Heart left ventricle (tissue), 16 donors: ENCODE data around the gene IL17RA. TPM values are rescaled to one million over a fixed set of nuclear protein-coding genes. Genes with fewer than 3 reads are reported as not detected.

Source experiments
- ATAC-seq, 4 donors: fragments of 200-7000 bp; cut with Tn5 transposase; one replicate each; pipeline ENCODE4 v1.9.1; 2020 to 2022; ENCODE audit warnings: moderate library complexity in 4 of 4, mild to moderate bottlenecking in 3 of 4, moderate number of reproducible peaks in 1 of 4
- DNase-seq, 5 donors: peaks; one replicate each; pipeline ENCODE4 v3.0.0-alpha.2; 2020
- H3K27ac ChIP-seq, 12 donors: fragments of 200-600 bp; sonication (generic) in 4 of 12; one replicate each; pipeline versions ENCODE4 v1.5.0 to v1.8.0; 2016 to 2022; ENCODE audit warnings: mild to moderate bottlenecking in 2 of 12
- H3K27me3 ChIP-seq, 9 donors: fragments of 200-600 bp; sonication (generic) in 2 of 9; one replicate each; pipeline versions ENCODE4 v1.5.1 to v1.8.0; 2016 to 2022; ENCODE audit warnings: mild to moderate bottlenecking in 3 of 9
- H3K36me3 ChIP-seq, 9 donors: fragments of 200-600 bp; sonication (generic) in 2 of 9; one replicate each; pipeline versions ENCODE4 v1.5.0 to v1.8.0; 2018 to 2022; ENCODE audit warnings: mild to moderate bottlenecking in 2 of 9
- H3K4me1 ChIP-seq, 12 donors: fragments of 200-600 bp; sonication (generic) in 4 of 12; one replicate each; pipeline versions ENCODE4 v1.5.0 to v1.8.0; 2016 to 2022; ENCODE audit warnings: mild to moderate bottlenecking in 3 of 12
- H3K4me3 ChIP-seq, 12 donors: fragments of 200-600 bp; sonication (generic) in 4 of 12; one replicate each; pipeline versions ENCODE4 v1.5.0 to v1.8.0; 2017 to 2022; ENCODE audit warnings: mild to moderate bottlenecking in 9 of 12, moderate library complexity in 4 of 12
- H3K9me3 ChIP-seq, 12 donors: fragments of 200-600 bp; sonication (generic) in 4 of 12; one replicate each; pipeline versions ENCODE4 v1.5.0 to v1.8.0; 2016 to 2022; ENCODE audit warnings: mild to moderate bottlenecking in 1 of 12
- POLR2A ChIP-seq, 2 donors: fragments of 450-650 bp; IDR thresholded peaks; one replicate each; pipeline ENCODE4 v1.6.1; 2017; ENCODE audit warnings: antibody characterized with exemption in 2 of 2, mild to moderate bottlenecking in 2 of 2, moderate library complexity in 2 of 2
- WGBS, 4 donors: extraction: QIAGEN DNeasy Blood & Tissue Kit in 2 of 4; methylation state at CpG; one replicate each; pipeline versions ENCODE4 v1.1.5 to v1.1.7; 2013 to 2018; 5-methylcytosine and 5-hydroxymethylcytosine counted together
- intact Hi-C, 10 donors: fragments of 100-400 bp; cut with DNase I; formaldehyde crosslinking; loops; one replicate each; pipeline versions ENCODE4 v1.11.1 to v1.14.2; 2022
- polyA plus RNA-seq, 2 donors: library from polyadenylated mRNA; stranded (reverse); fragments of 200-250 nt; gene quantifications; one replicate each; pipeline ENCODE4 v1.2.3, GENCODE V29; 2013
- total RNA-seq, 9 donors: library from RNA; depleted of rRNA in 2 of 9; stranded (reverse); fragments of >200 nt in 2 of 9; fragmentation: NEBNext Ultra II Directional in 3 of 9; extraction: Animal tissue kit (Norgen Biotek cat#: 25700) in 3 of 9; gene quantifications; one replicate each; pipeline versions ENCODE4 v1.1.0 to v1.2.4, GENCODE V29; 2016 to 2023
- TF ChIP-seq, protein P1 (sequence below), 12 donors: fragments of 200-600 bp; sonication (generic) in 4 of 12; IDR thresholded peaks; one replicate each; pipeline versions ENCODE4 v1.5.0 to v1.8.0; 2018 to 2022; ENCODE audit warnings: antibody characterized with exemption in 12 of 12, mild to moderate bottlenecking in 5 of 12
- donor health status: ischemic (EF 13 %, LVEDD 7.1; RV severe dilation, severe dysfunction).
- donor health status: healthy with polysubstance abuse.
- donor health status: DM: no; HTN: yes; CAD: no.
- donor health status: DM: no; HTN: no; CAD: no.
- donor health status: ischemic (EF 25% LVEDD 6.9; RV normal size, moderate dysfunction).
- donor health status: ischemic (EF 25% LVEDD 5.7; RV mildly dilated, moderate dysfunction).
- donor health status: healthy.
- donor health status: DM: yes; HTN: yes; CAD: no.
- donor health status: ischemic (EF 35%, LVEDD 5.7; RV mildly dilated, moderate dysfunction).
- donor health status: nonischemic (EF 11% LVEDD 7.7; RV severe dilation, severe dysfunction).
- donor health status: DM: yes; HTN: yes; CAD: no.
- donor health status: PGD.
- donor health status: ischemic (EF 29% LVEDD 5.4; RV normal size, mild dysfunction).
- donor health status: nonischemic (EF 23%, LVEDD 6.1; RV moderate dilation, normal function).

IL17RA gene
- total and polyA plus RNA-seq, 11 donors, result 3.1 to 23.1 (median 8.8) TPM

DNA sequence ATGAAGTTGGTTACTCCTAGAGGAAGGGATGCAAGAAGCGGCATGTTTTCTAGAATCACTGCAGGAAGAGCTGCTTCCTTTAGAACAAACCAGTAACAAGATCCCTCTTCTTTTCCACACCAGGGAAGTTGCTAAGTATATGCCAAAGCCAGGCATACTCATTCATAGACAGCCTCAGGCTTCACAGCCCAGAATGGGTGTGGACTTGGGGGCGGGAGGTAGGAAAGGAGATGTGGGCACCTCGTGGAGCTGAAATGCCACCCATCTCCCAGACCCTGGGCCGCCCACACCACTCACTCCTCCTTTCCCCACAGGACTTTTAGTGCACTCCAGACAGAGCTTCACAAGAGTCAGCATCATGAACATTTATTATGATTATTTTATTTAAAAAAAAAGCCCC is 52.4 kb downstream of the IL17RA start:
- TF ChIP-seq POLR2A (IDR thresholded peaks at IDR 0.05), result no peak
- TF ChIP-seq, protein P1, sequence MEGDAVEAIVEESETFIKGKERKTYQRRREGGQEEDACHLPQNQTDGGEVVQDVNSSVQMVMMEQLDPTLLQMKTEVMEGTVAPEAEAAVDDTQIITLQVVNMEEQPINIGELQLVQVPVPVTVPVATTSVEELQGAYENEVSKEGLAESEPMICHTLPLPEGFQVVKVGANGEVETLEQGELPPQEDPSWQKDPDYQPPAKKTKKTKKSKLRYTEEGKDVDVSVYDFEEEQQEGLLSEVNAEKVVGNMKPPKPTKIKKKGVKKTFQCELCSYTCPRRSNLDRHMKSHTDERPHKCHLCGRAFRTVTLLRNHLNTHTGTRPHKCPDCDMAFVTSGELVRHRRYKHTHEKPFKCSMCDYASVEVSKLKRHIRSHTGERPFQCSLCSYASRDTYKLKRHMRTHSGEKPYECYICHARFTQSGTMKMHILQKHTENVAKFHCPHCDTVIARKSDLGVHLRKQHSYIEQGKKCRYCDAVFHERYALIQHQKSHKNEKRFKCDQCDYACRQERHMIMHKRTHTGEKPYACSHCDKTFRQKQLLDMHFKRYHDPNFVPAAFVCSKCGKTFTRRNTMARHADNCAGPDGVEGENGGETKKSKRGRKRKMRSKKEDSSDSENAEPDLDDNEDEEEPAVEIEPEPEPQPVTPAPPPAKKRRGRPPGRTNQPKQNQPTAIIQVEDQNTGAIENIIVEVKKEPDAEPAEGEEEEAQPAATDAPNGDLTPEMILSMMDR (IDR thresholded peaks at IDR 0.05), result no peak
- intact Hi-C loops, result no loop called here
- 79 to 83% (median 81%) methylated on average over 4 of the region's 4 CpGs for WGBS, 4 donors
- H3K27me3 ChIP-seq, result no peaks in the 10 kb centered on the region
- no peak overlapping the region for H3K4me3 ChIP-seq
- H3K27ac ChIP-seq, result no peak overlapping the region
- H3K9me3 ChIP-seq, result no peaks in the 10 kb centered on the region
- H3K36me3 ChIP-seq, result peaks cover 0 to 54% (median 32%) of the 10 kb centered on the region in 9 donors
- ATAC-seq (no peak), DNase-seq (no peak)
- H3K4me1 ChIP-seq, result peaks cover 0 to 29% (median 13%) of the 10 kb centered on the region in 12 donors

DNA sequence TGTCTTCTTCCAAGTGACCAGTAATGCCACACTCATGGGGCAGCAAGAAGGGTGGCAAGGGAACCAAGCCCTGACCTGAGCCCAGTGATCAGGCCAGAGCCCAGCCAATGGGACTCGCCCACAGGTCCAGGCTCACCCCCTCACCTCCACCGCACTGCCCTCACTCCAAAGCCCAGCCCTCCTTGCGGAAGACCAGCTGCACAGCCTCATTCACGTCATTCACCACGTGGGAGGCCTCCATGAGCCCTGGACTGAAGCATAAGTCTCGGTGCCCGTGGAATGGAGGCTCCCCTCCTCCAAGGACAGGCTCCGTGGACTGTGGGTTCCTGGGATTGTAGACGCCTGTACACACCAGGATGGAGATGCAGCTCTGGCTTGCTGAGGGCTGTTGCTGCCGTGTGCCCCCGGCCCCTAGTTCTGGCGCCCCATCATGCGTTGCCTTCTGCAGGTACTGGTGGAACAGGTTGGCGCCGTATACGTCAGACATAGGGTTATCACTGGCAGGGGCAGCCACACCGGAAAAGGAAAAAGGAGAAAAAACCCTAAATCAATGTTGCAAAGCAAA is 53.1 kb downstream of the IL17RA start:
- TF ChIP-seq, protein P1 (IDR thresholded peaks at IDR 0.05), result no peak
- TF ChIP-seq POLR2A (IDR thresholded peaks at IDR 0.05), result no peak
- intact Hi-C loops, result no loop called here
- ATAC-seq (no peak), DNase-seq (no peak)
- 81 to 92% (median 90%) methylated on average over 17 of the region's 17 CpGs for WGBS, 4 donors
- peak overlapping the region in 1 of 12 donors; percentile 61 for H3K27ac ChIP-seq
- H3K4me1 ChIP-seq, result peaks cover 0 to 23% (median 13%) of the 10 kb centered on the region in 12 donors
- H3K27me3 ChIP-seq, result no peaks in the 10 kb centered on the region
- H3K9me3 ChIP-seq, result no peaks in the 10 kb centered on the region
- peaks cover 0 to 62% (median 36%) of the 10 kb centered on the region in 9 donors for H3K36me3 ChIP-seq
- no peak overlapping the region for H3K4me3 ChIP-seq

DNA sequence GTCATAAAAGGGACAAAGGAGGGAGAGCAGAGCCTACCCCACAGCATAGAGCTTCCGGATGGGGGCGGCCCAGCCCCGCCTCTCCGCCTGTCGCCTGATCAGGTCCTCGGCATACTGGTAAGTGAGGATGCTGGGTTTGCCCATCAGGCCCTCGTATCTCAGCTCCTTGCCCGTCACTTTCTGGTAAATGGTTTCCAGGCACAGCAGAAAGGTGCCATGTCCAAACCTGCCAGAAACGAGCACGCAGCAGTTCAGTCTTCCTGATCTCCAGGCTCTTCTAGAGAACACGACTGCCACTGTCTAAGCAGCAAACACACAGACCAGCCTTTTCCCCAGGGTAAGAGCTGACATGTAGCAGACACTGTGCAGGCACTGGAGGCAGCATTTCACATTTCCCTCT is 53.7 kb downstream of the IL17RA start:
- Histone ChIP-seq H3K27me3 (no peaks in the 10 kb centered on the region), H3K4me3 (no peak overlapping the region), H3K9me3 (no peaks in the 10 kb centered on the region), H3K27ac (peak overlapping the region in 3 of 12 donors; percentile 7 to 72 (median 61)), H3K4me1 (peaks cover 0 to 23% (median 13%) of the 10 kb centered on the region in 12 donors), H3K36me3 (peaks cover 0 to 67% (median 41%) of the 10 kb centered on the region in 9 donors)
- no peak for DNase-seq
- WGBS, 4 donors, result 74 to 86% (median 77%) methylated on average over 11 of the region's 11 CpGs
- TF ChIP-seq POLR2A (IDR thresholded peaks at IDR 0.05), result no peak
- TF ChIP-seq, protein P1 (IDR thresholded peaks at IDR 0.05), result no peak
- ATAC-seq, result peak in 1 of 4 donors; percentile 8
- intact Hi-C loops, result no loop called here

DNA sequence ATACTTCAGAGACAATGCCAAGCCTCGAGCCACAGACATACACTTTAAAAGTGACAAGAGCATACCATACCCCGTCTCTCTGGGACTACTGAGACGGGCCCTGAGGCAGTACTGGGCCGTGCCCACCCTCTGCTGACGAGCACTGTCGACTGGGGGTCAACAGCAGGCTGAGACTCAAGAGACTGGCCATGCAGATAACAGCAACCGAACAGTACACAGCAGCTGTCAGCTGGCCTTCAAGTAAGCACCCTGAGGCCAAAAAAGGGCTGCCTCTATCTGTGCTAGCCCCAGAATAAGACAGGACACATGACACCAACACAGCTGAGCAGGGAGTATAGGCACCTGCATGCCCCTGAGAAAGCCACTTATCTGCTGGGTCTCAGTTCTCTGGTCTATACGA is 55.2 kb downstream of the IL17RA start:
- Histone ChIP-seq H3K27me3 (no peaks in the 10 kb centered on the region), H3K9me3 (no peaks in the 10 kb centered on the region), H3K4me1 (peaks cover 0 to 23% (median 13%) of the 10 kb centered on the region in 12 donors), H3K36me3 (peaks cover 0 to 77% (median 56%) of the 10 kb centered on the region in 9 donors), H3K4me3 (no peak overlapping the region), H3K27ac (peak overlapping the region in 11 of 12 donors; percentile 10 to 84 (median 67))
- 38 to 63% (median 39%) methylated on average over 5 to 8 of the region's 8 CpGs for WGBS, 4 donors
- ATAC-seq (peak; percentile 92 to 94 (median 92)), DNase-seq (peak in 3 of 5 donors; percentile 36 to 62 (median 53))
- TF ChIP-seq, protein P1 (IDR thresholded peaks at IDR 0.05), result no peak
- no peak for TF ChIP-seq POLR2A (IDR thresholded peaks at IDR 0.05)
- intact Hi-C loops, result loop anchor here in 1 of 10 donors (10.0 kb wide), 1 partner anchor 45 kb away; no protein-coding TSS in a partner anchor
